ENCODE measurements around the gene DIO3.

- TF ChIP-seq TAF1 (IDR thresholded peaks at IDR 0.05; ENCODE audit: borderline replicate concordance, insufficient read depth, low read length): no peak
- TF ChIP-seq POLR2AphosphoS5 (IDR thresholded peaks at IDR 0.05; ENCODE audit: low read depth, low read length): no peak
Measured at GRCh38 chr14:101540481-101541462, 20.5 kb upstream of the DIO3 start.

Measured in PFSK-1 (cell line).